Stimulated activated CD4-positive, alpha-beta T cell treated with anti-CD3 and anti-CD28 coated beads, Interleukin-2, amount 100 ng/mL, for 48 hours (primary cell): ENCODE data around the gene CTIF.

Experiments used
- DNase-seq, 2 donors: peaks; one replicate each; pipeline ENCODE4 v3.0.0-alpha.2; 2020

The CTIF gene

DNA sequence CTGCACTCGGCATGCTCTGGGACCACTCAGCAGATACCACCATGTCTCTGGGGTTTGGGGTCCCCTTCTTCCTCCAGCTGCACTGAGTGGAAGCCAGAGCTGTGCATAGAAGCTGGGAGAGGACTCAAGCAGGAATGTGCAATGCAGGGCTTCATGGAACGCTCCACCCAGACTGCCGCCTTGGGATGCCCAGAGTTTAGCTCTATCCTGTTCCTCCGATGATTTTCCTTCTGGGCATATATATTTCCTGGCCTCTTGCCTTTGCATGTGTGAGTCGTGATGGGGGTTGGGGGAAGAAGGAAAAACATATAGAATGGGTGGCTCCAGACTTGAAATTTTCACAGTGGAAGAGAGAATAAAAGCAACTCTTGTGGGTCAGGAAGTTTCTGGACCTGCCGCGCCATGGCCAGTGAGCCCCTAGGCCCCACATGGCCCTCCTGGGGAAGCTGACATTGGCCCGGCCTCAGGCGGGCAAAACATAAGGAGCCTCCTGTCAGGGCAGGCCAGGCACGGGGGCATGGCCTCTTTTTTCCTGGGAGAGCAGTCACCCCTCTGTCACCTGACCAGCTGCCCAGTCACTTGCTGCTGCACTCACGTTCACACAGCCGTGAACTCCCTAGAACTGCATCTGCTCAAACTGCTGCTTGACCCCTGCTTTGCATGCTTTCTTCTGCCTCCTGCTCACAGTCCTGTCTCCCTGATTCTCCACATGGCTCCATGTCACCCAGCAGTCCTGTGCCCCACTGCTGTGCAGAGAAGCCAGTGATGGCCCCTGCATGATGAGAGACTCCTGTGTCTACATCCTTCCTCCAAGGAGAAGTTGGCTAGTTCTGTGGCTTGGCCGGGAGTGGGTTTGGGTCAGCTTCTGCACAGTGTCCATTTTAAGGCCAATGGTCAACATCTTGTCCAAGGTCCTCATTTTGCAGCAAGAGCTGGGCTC is 197.8 kb downstream of the CTIF start:
- no peak for DNase-seq

DNA sequence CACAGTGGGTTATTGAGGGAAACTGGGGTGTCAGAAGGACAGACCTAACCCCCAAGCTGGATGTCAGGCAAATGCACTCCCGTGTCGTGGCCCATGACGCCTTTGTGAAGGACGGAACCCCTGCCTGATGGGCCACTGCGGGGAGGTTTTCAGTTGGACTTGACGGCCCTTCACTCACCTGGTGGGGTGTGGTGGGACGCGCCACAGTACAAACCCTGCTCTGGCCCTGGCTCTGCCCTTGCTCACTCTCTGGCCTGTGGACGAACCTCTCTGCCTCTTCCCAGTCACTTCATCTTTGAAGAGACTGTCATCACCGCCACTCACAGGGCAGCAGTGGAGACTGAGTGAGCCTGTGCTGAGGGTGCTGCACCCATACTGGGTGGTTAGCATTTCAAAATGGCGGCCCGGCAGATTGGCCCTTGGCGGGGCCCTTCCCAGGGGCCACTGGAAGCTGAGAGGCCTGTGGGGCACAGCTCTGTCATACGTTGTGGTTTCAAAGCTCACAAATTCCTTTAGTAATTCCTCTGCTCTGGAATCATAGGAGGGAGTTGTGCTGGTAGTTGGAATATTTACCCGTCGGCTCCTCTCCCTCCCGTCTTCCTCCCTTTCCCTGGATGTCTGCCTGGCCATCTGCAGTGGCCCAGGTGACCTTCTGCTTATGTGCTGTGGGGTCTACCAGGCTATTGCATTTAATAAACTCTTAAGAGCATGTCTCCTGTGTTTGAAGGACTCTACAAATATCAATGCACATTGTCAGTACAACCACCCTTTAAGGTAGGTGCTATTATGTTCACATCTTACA is 200.6 kb downstream of the CTIF start:
- DNase-seq = no peak

DNA sequence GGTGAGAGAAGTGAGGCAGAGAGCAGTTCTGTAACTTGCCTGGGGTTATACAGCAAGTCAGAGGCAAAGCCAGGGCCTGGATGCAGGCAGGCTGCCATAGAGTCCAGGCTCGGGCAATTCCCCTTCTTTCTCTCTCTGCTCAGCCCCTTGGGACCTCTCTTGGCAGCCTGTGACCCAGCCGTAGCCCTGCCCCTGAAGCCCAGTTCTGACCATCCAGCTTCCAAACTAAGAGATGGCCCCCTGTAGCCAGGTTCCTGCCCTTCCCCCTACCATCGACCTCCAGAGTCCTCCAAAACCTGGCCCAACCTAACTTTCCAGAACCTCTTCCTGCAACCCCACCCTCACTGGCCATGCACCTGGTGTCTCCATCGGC is 201.2 kb downstream of the CTIF start:
- no peak for DNase-seq

DNA sequence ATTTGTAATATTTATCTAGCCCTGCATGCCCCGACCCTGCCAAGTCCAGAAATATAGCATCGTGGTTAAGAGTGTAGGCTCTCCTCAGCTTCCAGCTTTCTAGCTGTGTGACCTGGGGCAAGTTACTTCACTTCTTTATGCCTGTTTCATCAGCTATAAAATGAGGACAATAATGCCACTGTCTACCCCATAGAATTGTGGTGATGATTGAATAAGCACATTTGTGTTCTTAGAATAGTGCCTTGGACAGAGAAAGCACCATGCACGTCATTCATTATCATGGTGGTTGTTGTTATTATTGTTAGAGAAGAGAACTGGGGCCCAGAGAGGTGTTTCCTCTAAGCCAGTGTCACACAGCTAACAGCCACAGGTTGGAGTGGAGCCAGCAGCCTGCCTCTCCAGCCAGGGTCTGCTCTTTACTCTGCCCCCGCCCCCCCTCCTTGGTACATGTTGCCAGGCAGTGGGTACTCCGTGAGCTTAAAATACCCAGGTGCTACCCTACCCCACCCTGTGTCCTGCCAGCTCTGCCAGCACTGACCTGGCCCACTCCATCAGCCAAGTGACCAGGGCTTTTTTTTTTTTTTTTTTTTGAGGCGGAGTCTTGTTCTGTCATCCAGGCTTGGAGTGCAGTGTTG is 202.1 kb downstream of the CTIF start:
- no peak for DNase-seq

GRCh38 chr18:48741866-48742265 is 203.0 kb downstream of the CTIF start:
- DNase-seq = no peak

- no peak for DNase-seq
These were observed 203.5 kb downstream of the CTIF start for GRCh38 chr18:48742304-48742703.

DNA sequence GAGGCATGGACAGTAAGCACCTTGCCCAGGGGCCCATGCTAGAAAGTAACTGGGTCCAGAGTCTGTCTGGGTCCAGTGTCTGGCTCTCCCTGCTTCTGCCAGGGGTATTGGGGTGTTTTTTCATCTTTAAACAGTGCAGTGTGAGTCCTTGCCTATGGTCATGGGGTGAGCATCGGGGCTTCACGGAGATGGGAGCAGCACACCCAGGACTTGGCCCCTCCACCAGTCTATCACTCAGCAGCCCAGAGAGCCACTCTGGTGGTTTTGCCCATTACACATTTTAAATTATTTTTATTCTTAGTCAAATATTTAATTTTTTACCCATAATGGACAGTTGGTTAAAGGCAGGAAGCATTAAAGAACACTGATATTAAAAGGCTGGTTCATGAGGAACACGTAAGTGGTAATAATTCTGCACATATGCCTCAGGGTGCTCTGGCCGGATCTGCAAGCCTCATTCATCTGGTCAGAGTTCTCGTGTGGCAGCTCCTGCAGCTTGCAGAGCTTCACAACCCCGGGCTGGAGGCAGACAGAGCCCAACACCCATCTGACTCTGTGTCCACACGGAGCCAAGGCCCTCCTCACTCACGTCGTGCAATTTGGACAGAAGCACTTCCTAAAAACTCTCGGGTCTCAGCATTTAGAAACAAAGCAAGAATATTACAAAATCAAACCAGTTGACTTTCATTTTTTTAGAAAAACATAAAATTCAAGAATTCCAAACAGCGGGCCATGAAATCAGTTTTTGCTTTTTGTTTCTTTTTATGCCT is 204.1 kb downstream of the CTIF start:
- DNase-seq = no peak

DNA sequence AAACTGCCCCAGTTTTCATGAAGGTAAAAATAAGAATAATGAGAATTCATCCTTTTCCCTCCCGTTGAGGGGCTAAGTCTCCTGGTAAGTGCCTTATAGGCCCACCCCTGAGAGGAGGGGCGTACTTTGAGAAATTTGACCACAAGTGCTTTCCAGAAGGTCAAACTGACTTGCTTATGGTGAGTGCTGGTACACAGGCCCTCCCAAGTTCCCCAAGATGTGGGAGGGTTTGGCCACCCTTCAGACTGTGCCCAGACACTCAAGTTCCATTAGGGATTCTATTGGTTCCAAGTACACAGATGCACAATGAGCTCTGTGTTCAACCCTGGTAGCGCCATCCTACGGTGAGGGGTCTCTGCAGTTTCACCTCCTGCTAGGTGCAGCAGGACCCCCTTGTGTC is 205.1 kb downstream of the CTIF start:
- DNase-seq = no peak

DNA sequence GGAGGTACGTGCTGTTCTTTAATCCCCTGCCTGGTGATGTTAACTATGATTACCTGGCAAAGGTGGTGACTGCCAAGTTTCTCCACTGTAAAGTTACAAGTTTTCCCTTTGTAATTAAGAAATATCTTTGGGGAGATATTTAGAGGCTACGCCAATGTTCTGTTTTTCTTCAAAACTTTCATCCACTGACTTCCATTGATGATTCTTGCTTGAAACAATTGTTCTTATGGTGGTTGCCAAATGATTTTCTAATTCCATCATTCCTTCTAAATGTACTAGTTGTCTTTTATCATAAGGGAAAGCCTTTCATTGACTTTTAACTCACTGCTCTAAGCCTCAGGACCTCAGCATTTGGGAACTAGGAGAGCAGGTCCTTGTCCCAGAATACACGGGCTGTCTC is 206.5 kb downstream of the CTIF start:
- no peak for DNase-seq

GRCh38 chr18:48749768-48750167 is 210.9 kb downstream of the CTIF start:
- no peak for DNase-seq

- DNase-seq = no peak
These were observed 211.8 kb downstream of the CTIF start for GRCh38 chr18:48750485-48751175.

GRCh38 chr18:48751727-48752468 is 213.1 kb downstream of the CTIF start:
- DNase-seq = no peak

DNA sequence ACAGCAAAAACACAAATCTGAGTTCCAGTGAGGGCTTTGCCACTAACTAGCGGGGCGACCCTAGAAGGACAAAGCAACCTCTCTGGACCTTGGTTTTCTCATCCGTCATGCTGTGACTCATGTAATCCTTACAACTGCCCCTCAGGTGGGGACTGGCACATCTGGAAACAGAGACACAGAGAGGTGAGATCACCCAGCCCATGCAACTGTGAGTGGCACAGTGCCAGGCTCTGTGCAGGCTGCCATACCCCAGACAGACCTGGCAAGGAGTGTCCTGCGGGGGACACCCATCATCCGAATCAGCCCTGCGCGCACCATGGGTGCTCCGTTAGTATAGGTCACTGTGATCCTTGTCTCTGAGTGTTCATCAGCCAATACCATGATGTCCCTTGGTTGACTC is 213.6 kb downstream of the CTIF start:
- DNase-seq = no peak

DNA sequence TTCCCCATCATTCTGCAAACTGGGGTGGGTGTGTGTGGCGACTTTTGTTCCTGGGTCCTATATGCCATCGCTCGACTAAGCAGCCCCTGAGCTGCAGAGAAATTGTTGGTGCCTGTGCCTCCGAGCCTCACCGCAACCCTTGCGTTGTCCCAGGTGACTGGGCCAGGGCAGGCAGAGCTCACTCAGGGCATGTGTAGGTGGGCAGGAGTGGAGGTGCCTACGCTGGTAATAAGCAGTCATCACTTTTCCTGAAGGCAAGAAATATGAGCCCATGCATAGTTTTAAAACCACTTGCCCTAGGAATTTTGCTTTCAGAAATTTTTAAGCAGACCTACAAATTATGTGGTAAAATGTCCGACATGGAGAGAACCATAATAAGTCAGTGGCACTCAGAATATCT is 214.1 kb downstream of the CTIF start:
- DNase-seq = no peak

- DNase-seq = no peak
These were observed 214.9 kb downstream of the CTIF start for GRCh38 chr18:48753691-48754090.

GRCh38 chr18:48754559-48754958 is 215.7 kb downstream of the CTIF start:
- no peak for DNase-seq

GRCh38 chr18:48754993-48755473 is 216.2 kb downstream of the CTIF start:
- DNase-seq = no peak

DNA sequence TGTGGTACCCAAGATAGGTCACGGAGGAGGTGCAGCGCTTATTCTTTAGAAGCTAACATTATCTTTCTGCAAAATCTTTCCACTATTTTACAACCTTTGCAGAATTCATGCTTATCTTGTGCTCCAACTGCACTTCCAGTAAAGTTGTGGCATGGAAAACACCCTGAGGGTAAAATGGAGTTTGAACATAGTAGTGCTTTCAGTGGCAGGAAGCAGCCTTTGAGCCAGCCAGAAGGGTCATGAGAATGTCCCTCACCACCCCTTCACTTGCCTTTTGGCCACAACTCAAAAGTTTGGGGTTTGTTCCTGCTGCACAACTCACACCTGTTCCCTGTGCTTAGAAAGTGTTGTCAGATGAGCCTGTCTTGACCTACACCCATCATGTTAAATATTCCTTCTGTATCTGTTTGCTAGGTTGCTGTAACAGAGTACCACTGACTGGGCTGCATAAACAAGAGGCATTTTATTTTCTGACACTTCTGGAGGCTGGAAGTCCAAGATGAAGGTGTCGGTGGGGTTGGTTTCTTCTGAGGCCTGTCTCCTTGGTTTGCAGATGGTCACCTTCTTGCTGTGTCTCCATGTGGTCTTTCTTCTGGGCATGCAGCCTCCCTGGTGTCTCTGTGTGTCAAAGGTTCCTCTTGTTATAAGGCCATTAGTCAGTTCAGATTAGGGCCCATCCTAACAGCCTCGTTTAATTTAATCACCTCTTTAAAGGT is 217.8 kb downstream of the CTIF start:
- no peak for DNase-seq

DNA sequence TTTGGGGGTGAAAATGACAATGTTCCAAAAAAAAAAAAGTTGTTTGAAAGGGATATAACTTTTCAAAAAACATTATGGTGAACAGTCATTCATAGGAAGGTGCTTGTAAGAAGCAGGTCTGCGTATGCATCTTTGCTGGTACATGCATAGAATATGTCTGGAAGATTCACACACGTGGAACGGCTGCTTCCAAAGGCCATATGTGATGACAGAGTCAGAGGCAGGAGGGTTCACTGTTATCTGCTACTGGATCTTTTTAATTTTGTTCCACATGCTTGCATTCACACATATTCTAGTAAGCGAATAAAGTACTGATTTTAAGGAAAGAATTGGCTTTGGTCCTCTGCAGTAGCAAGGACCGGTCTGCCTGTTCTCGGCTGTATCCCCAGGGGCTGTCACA is 218.5 kb downstream of the CTIF start:
- no peak for DNase-seq

DNA sequence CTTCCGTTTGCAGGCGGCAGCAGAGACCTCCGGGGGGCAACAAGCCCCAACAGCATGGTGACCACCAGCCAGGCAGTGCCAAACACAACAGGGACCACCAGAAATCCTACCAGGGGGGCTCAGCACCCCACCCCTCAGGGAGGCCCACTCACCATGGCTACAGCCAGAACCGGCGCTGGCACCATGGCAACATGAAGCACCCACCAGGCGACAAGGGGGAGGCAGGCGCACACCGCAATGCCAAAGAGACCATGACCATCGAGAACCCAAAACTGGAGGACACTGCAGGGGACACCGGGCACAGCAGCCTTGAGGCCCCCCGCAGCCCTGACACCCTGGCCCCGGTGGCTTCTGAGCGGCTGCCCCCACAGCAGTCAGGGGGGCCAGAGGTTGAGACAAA is 219.1 kb downstream of the CTIF start:
- DNase-seq = no peak

DNA sequence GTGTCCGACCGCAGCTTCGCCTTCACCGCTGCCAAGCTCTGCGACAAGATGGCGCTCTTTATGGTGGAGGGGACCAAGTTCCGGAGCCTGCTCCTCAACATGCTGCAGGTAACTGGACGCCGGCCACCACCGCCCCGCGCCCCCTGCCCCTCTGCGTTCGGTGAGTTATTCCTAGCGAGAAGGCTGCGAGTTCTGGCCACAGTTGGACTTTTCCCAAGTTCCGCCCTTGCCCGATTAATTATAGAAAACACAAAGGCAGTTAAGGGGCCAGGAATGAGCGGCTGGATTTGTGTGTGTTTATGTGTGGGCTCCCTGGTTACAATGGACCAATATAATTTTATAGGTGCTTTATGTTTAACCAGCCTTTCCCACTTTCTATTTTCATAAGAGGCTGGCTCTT is 222.8 kb downstream of the CTIF start:
- no peak for DNase-seq
